Rectal smooth muscle tissue (tissue), 1 donor: Measurements from ENCODE around the gene MYL5.

ENCODE experiments used
- H3K27ac ChIP-seq: one replicate; pipeline ENCODE4 v1.7.0; 2013; ENCODE audit warnings: low read depth, low read length, inconsistent platforms
- H3K27me3 ChIP-seq: one replicate; pipeline ENCODE4 v1.7.0; 2013; ENCODE audit warnings: low read length; ENCODE audit not compliant: control insufficient read depth, insufficient read depth
- H3K36me3 ChIP-seq: one replicate; pipeline ENCODE4 v1.7.0; 2013; ENCODE audit warnings: low read length; ENCODE audit not compliant: control insufficient read depth, insufficient read depth
- H3K4me1 ChIP-seq: one replicate; pipeline ENCODE4 v1.7.0; 2013; ENCODE audit warnings: low read length; ENCODE audit not compliant: control insufficient read depth, insufficient read depth
- H3K4me3 ChIP-seq: one replicate; pipeline ENCODE4 v1.7.0; 2013; ENCODE audit warnings: low read length
- H3K9ac ChIP-seq: one replicate; pipeline ENCODE4 v1.7.0; 2013; ENCODE audit warnings: low read length

Gene MYL5

GRCh38 chr4:674172-675035 is at the start of gene MYL5, which contains the start of gene ATP5ME:
Gene MYL5 (plus strand): TSS chr4:674542. CDS start chr4:678027, 3,485 bp downstream.
Gene ATP5ME (minus strand): TSS chr4:674276. CDS start chr4:674247, 29 bp downstream.
- peak within 1 kb of the TSS; percentile 96 for H3K27ac ChIP-seq
- no peaks in the 10 kb centered on the region for H3K27me3 ChIP-seq
- H3K9ac ChIP-seq: peak within 1 kb of the TSS; percentile 88
- peaks cover 17% of the 10 kb centered on the region for H3K36me3 ChIP-seq
- peaks cover 10% of the 10 kb centered on the region for H3K4me1 ChIP-seq
- peak within 1 kb of the TSS; percentile 90 for H3K4me3 ChIP-seq

GRCh38 chr4:624705-625590 is 49.4 kb upstream of the MYL5 start, which contains the start of gene PDE6B:
Gene PDE6B (plus strand): TSS chr4:625573. CDS start chr4:625627, 54 bp downstream.
- Histone ChIP-seq H3K9ac (no peak within 1 kb of the TSS), H3K4me3 (no peak within 1 kb of the TSS), H3K27me3 (no peaks in the 10 kb centered on the region), H3K27ac (no peak within 1 kb of the TSS), H3K4me1 (no peaks in the 10 kb centered on the region), H3K36me3 (no peaks in the 10 kb centered on the region)

GRCh38 chr4:625631-626161 is 48.6 kb upstream of the MYL5 start:
- Histone ChIP-seq H3K9ac (no peak overlapping the region), H3K27me3 (no peaks in the 10 kb centered on the region), H3K36me3 (no peaks in the 10 kb centered on the region), H3K4me1 (no peaks in the 10 kb centered on the region), H3K4me3 (no peak overlapping the region), H3K27ac (no peak overlapping the region)

GRCh38 chr4:626201-627091 is 47.9 kb upstream of the MYL5 start:
- H3K4me3 ChIP-seq: no peak overlapping the region
- no peak overlapping the region for H3K27ac ChIP-seq
- H3K36me3 ChIP-seq: no peaks in the 10 kb centered on the region
- no peaks in the 10 kb centered on the region for H3K27me3 ChIP-seq
- no peak overlapping the region for H3K9ac ChIP-seq
- H3K4me1 ChIP-seq: no peaks in the 10 kb centered on the region

- Histone ChIP-seq H3K36me3 (no peaks in the 10 kb centered on the region), H3K4me1 (no peaks in the 10 kb centered on the region), H3K4me3 (no peak overlapping the region), H3K9ac (no peak overlapping the region), H3K27ac (no peak overlapping the region), H3K27me3 (no peaks in the 10 kb centered on the region)
These were observed 46.8 kb upstream of the MYL5 start for GRCh38 chr4:627347-628125.

GRCh38 chr4:628311-628741 is 46.0 kb upstream of the MYL5 start:
- Histone ChIP-seq H3K4me1 (no peaks in the 10 kb centered on the region), H3K9ac (no peak overlapping the region), H3K27me3 (no peaks in the 10 kb centered on the region), H3K27ac (no peak overlapping the region), H3K36me3 (no peaks in the 10 kb centered on the region), H3K4me3 (no peak overlapping the region)

- H3K36me3 ChIP-seq: no peaks in the 10 kb centered on the region
- no peak overlapping the region for H3K4me3 ChIP-seq
- H3K4me1 ChIP-seq: no peaks in the 10 kb centered on the region
- H3K27me3 ChIP-seq: no peaks in the 10 kb centered on the region
- H3K27ac ChIP-seq: no peak overlapping the region
- no peak overlapping the region for H3K9ac ChIP-seq
These were observed 45.3 kb upstream of the MYL5 start for GRCh38 chr4:628821-629635.

- Histone ChIP-seq H3K4me1 (no peaks in the 10 kb centered on the region), H3K27ac (no peak overlapping the region), H3K27me3 (no peaks in the 10 kb centered on the region), H3K36me3 (no peaks in the 10 kb centered on the region), H3K4me3 (no peak overlapping the region), H3K9ac (no peak overlapping the region)
These were observed 44.8 kb upstream of the MYL5 start for GRCh38 chr4:629636-629914.

- Histone ChIP-seq H3K4me3 (no peak overlapping the region), H3K27ac (no peak overlapping the region), H3K4me1 (no peaks in the 10 kb centered on the region), H3K9ac (no peak overlapping the region), H3K27me3 (no peaks in the 10 kb centered on the region), H3K36me3 (no peaks in the 10 kb centered on the region)
These were observed 44.3 kb upstream of the MYL5 start for GRCh38 chr4:629915-630641.

- Histone ChIP-seq H3K27me3 (no peaks in the 10 kb centered on the region), H3K4me3 (no peak overlapping the region), H3K27ac (no peak overlapping the region), H3K36me3 (no peaks in the 10 kb centered on the region), H3K4me1 (no peaks in the 10 kb centered on the region), H3K9ac (no peak overlapping the region)
These were observed 43.7 kb upstream of the MYL5 start for GRCh38 chr4:630656-631055.
